ENCODE data around the gene ACTL10. TPM values are rescaled to one million over a fixed set of nuclear protein-coding genes. Genes with fewer than 3 reads are reported as not detected.

Gene ACTL10
- total and polyA plus RNA-seq, 5 donors, result 0.27 to 0.71 (median 0.31) TPM

GRCh38 chr20:33650111-33650752 lies 16.5 kb upstream of the ACTL10 start:
- H3K27me3 ChIP-seq (ENCODE audit: control insufficient read depth, insufficient read depth), result no peaks in the 10 kb centered on the region
- intact Hi-C loops (cut with DNase I), result loop anchor here in 3 of 4 donors (5.0 kb wide), 2 partner anchors 188 to 193 kb away; no protein-coding TSS in a partner anchor
- ATAC-seq (no peak), DNase-seq (peak in 1 of 3 donors; percentile 40)
- 90% methylated on average over 11 of the region's 11 CpGs for WGBS
- peaks cover 9% of the 10 kb centered on the region for H3K4me1 ChIP-seq (ENCODE audit: control insufficient read depth, insufficient read depth, low read length)
- no peaks in the 10 kb centered on the region for H3K9me3 ChIP-seq (ENCODE audit: control insufficient read depth, low read length)
- no peak overlapping the region for H3K4me3 ChIP-seq (ENCODE audit: low read length)
- H3K27ac ChIP-seq (ENCODE audit: low read length), result no peak overlapping the region

GRCh38 chr20:33650753-33651561 lies 15.8 kb upstream of the ACTL10 start:
- Histone ChIP-seq H3K9me3 (ENCODE audit: control insufficient read depth, low read length) (no peaks in the 10 kb centered on the region), H3K27ac (ENCODE audit: low read length) (no peak overlapping the region), H3K4me1 (ENCODE audit: control insufficient read depth, insufficient read depth, low read length) (peaks cover 9% of the 10 kb centered on the region), H3K27me3 (ENCODE audit: control insufficient read depth, insufficient read depth) (no peaks in the 10 kb centered on the region), H3K4me3 (ENCODE audit: low read length) (no peak overlapping the region)
- DNase-seq (peak in 1 of 3 donors; percentile 33), ATAC-seq (no peak)
- intact Hi-C loops (cut with DNase I), result loop anchor here in 3 of 4 donors (5.0 kb wide), 2 partner anchors 189 to 194 kb away; no protein-coding TSS in a partner anchor
- 86% methylated on average over 10 of the region's 10 CpGs for WGBS

GRCh38 chr20:33651562-33652048 lies 15.1 kb upstream of the ACTL10 start:
- DNase-seq (no peak), ATAC-seq (no peak)
- no peak overlapping the region for H3K27ac ChIP-seq (ENCODE audit: low read length)
- no peak overlapping the region for H3K4me3 ChIP-seq (ENCODE audit: low read length)
- peaks cover 9% of the 10 kb centered on the region for H3K4me1 ChIP-seq (ENCODE audit: control insufficient read depth, insufficient read depth, low read length)
- H3K9me3 ChIP-seq (ENCODE audit: control insufficient read depth, low read length), result no peaks in the 10 kb centered on the region
- intact Hi-C loops (cut with DNase I), result loop anchor here in 3 of 4 donors (5.0 kb wide), 2 partner anchors 189 to 194 kb away; no protein-coding TSS in a partner anchor
- H3K27me3 ChIP-seq (ENCODE audit: control insufficient read depth, insufficient read depth), result no peaks in the 10 kb centered on the region
- 82% methylated on average over 13 of the region's 13 CpGs for WGBS

GRCh38 chr20:33653218-33653899 lies 13.4 kb upstream of the ACTL10 start:
- intact Hi-C loops (cut with DNase I), result loop anchor here in 3 of 4 donors (5.0 kb wide), 2 partner anchors 191 to 196 kb away; no protein-coding TSS in a partner anchor
- Histone ChIP-seq H3K9me3 (ENCODE audit: control insufficient read depth, low read length) (no peaks in the 10 kb centered on the region), H3K4me3 (ENCODE audit: low read length) (no peak overlapping the region), H3K4me1 (ENCODE audit: control insufficient read depth, insufficient read depth, low read length) (peaks cover 3% of the 10 kb centered on the region), H3K27ac (ENCODE audit: low read length) (no peak overlapping the region), H3K27me3 (ENCODE audit: control insufficient read depth, insufficient read depth) (no peaks in the 10 kb centered on the region)
- 32% methylated on average over 16 of the region's 16 CpGs for WGBS
- DNase-seq, result peak in 2 of 3 donors; percentile 78 to 90
- ATAC-seq, result peak; percentile 63 to 66

GRCh38 chr20:33653900-33654596 lies 12.7 kb upstream of the ACTL10 start:
- no peak overlapping the region for H3K4me3 ChIP-seq (ENCODE audit: low read length)
- no peaks in the 10 kb centered on the region for H3K9me3 ChIP-seq (ENCODE audit: control insufficient read depth, low read length)
- ATAC-seq, result peak; percentile 5
- intact Hi-C loops (cut with DNase I), result loop anchor here in 3 of 4 donors (5.0 kb wide), 2 partner anchors 192 to 197 kb away; no protein-coding TSS in a partner anchor
- 82% methylated on average over 11 of the region's 11 CpGs for WGBS
- peak in 2 of 3 donors; percentile 63 to 66 for DNase-seq
- H3K27me3 ChIP-seq (ENCODE audit: control insufficient read depth, insufficient read depth), result no peaks in the 10 kb centered on the region
- H3K4me1 ChIP-seq (ENCODE audit: control insufficient read depth, insufficient read depth, low read length), result no peaks in the 10 kb centered on the region
- no peak overlapping the region for H3K27ac ChIP-seq (ENCODE audit: low read length)

GRCh38 chr20:33654680-33655161 lies 12.0 kb upstream of the ACTL10 start:
- Histone ChIP-seq H3K27ac (ENCODE audit: low read length) (no peak overlapping the region), H3K4me1 (ENCODE audit: control insufficient read depth, insufficient read depth, low read length) (no peaks in the 10 kb centered on the region), H3K27me3 (ENCODE audit: control insufficient read depth, insufficient read depth) (no peaks in the 10 kb centered on the region), H3K9me3 (ENCODE audit: control insufficient read depth, low read length) (no peaks in the 10 kb centered on the region), H3K4me3 (ENCODE audit: low read length) (no peak overlapping the region)
- 70% methylated on average over 14 of the region's 14 CpGs for WGBS
- DNase-seq (peak in 1 of 3 donors; percentile 42), ATAC-seq (peak; percentile 1 to 4)
- intact Hi-C loops (cut with DNase I), result loop anchor here in 3 of 4 donors (5.0 kb wide), 2 partner anchors 192 to 197 kb away; no protein-coding TSS in a partner anchor

GRCh38 chr20:33655164-33655563 lies 11.6 kb upstream of the ACTL10 start:
- peak in 1 of 3 donors; percentile 33 for DNase-seq
- intact Hi-C loops (cut with DNase I), result no loop called here
- no peak for ATAC-seq

GRCh38 chr20:33656010-33656782 lies 10.5 kb upstream of the ACTL10 start:
- intact Hi-C loops (cut with DNase I), result no loop called here
- Histone ChIP-seq H3K27ac (ENCODE audit: low read length) (no peak overlapping the region), H3K4me3 (ENCODE audit: low read length) (no peak overlapping the region), H3K27me3 (ENCODE audit: control insufficient read depth, insufficient read depth) (no peaks in the 10 kb centered on the region), H3K4me1 (ENCODE audit: control insufficient read depth, insufficient read depth, low read length) (no peaks in the 10 kb centered on the region), H3K9me3 (ENCODE audit: control insufficient read depth, low read length) (no peaks in the 10 kb centered on the region)
- 93% methylated on average over 10 of the region's 10 CpGs for WGBS
- no peak for ATAC-seq
- peak in 2 of 3 donors; percentile 39 to 40 for DNase-seq

More at GRCh38 chr20:33655164-33655563, 11.6 kb upstream of the ACTL10 start:
- Histone ChIP-seq H3K27ac (ENCODE audit: low read length) (no peak overlapping the region), H3K27me3 (ENCODE audit: control insufficient read depth, insufficient read depth) (no peaks in the 10 kb centered on the region), H3K4me3 (ENCODE audit: low read length) (no peak overlapping the region), H3K9me3 (ENCODE audit: control insufficient read depth, low read length) (no peaks in the 10 kb centered on the region), H3K4me1 (ENCODE audit: control insufficient read depth, insufficient read depth, low read length) (no peaks in the 10 kb centered on the region)
- WGBS, result 63% methylated on average over 4 of the region's 4 CpGs

- Histone ChIP-seq H3K27ac (ENCODE audit: low read length) (no peak overlapping the region), H3K9me3 (ENCODE audit: control insufficient read depth, low read length) (no peaks in the 10 kb centered on the region), H3K4me1 (ENCODE audit: control insufficient read depth, insufficient read depth, low read length) (no peaks in the 10 kb centered on the region), H3K4me3 (ENCODE audit: low read length) (no peak overlapping the region), H3K27me3 (ENCODE audit: control insufficient read depth, insufficient read depth) (no peaks in the 10 kb centered on the region)
- WGBS, result 94% methylated on average over 17 of the region's 17 CpGs
- intact Hi-C loops (cut with DNase I), result no loop called here
- no peak for ATAC-seq
- peak in 2 of 3 donors; percentile 45 for DNase-seq
Measured at GRCh38 chr20:33656783-33657703, 9.7 kb upstream of the ACTL10 start.
